Stimulated activated CD8-positive, alpha-beta memory T cell treated with anti-CD3 and anti-CD28 coated beads, Interleukin-7, amount 100 ng/mL, for 1 hour (primary cell): ENCODE measurements around the gene PHF12.
"Not testable (repeated sequence)": the region's sequence is repeated elsewhere in the genome, so short reads cannot be mapped to it uniquely, and the experiment has no call there.

Experiments used
- DNase-seq, 2 donors: peaks; one replicate each; pipeline ENCODE4 v3.0.0-alpha.2; 2020; ENCODE audit warnings: low read depth in 2 of 2

Gene PHF12

DNA sequence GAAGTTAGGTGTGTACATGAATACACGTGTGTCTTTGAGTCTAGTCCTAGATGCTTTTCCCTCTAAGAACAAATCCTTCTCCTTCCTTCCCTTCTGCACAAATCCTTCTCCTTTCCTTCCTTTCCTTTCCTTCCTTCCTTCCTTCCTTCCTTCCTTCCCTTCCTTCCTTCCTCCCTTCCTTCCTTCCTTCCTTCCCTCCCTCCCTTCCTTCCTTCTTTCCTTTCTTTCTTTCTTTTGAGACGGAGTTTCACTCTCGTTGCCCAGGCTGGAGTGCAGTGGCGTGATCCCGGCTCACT is 47.8 kb downstream of the PHF12 start:
- not testable (repeated sequence) for DNase-seq

DNA sequence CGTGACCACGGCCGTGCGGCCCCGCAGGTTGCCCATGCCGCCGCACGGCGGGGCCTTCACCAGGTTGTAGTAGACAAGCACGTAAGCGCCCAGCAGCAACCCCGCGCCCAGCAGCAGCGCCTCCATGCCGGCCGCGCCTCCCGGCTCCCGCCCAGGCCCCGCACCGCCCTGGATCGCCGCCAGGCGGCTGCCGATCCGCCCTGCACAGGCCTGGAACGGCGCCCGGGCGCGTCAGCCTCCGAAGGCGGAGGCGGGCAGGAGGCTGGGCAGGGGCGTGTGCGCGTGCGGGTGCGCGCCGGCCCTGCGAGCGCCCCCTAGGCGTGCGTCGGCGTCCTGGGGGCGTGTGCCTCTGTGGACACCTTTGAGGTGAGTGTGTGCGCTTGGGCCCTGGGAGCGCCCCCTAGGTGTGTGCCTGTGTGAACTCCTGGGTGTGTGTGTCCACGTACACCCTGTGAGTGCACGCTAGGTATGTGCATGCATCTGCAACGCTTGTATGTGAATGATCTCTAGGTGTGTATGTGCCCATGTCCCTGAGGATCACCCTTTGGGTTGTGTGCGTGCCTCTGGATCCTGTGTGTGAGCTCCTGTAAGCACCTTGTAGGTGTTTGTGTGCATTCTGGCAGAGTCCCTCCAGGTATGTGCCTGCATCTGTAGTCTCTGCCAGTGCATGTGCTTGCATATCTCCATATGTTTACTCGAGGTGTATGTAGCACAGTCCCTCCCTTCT is 48.3 kb downstream of the PHF12 start, which contains the start of gene DHRS13:
TSS of gene DHRS13 (minus strand) at position 261 of the 727 bp plus-strand sequence. CDS start at position 126, 135 bp downstream.
- DNase-seq = peak; percentile 82 to 84

GRCh38 chr17:28901866-28902818 is 49.2 kb downstream of the PHF12 start:
- DNase-seq = no peak

- no peak for DNase-seq
Observed at GRCh38 chr17:28900986-28901726, 50.2 kb downstream of the PHF12 start.

GRCh38 chr17:28899212-28899815 is 52.0 kb downstream of the PHF12 start:
- DNase-seq = no peak

- no peak for DNase-seq
Observed at GRCh38 chr17:28898527-28898955, 52.8 kb downstream of the PHF12 start.

DNA sequence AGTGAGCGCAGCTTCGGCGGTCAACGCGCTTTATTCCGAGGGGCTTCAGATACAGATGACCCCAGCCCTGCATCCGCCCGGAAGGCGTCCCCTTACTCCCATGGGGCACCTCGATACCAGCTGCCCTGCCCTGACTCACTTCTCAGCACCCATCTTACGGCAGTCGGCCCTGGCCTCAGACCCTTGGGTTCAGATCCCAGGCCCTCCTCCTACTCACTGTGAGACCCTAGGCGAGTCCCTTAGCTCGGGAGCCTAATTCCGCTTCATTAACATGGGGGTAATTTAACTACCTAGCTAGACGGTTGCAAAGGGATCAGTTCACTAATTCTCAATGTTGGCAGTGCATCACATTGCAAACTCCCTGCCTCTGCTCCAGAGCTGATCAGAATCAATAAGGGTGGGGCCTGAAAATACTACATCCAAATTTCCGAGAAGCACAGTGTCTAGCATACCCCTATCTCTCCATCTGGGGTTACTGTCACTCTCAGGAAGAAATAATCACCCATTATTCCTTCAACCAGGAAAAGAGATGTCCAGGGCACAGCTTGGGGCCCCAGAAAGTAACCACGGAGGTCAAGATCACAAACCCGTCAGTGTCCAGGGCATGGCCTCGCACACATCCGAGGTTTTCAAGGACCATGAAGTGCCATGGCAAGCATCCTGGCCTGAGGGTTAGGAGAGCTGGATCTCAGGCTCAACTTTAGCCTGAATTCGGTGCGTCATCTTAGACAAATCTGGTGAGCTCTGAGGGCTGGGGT is 53.4 kb downstream of the PHF12 start:
- peak in 1 of 2 donors; percentile 8 for DNase-seq

DNA sequence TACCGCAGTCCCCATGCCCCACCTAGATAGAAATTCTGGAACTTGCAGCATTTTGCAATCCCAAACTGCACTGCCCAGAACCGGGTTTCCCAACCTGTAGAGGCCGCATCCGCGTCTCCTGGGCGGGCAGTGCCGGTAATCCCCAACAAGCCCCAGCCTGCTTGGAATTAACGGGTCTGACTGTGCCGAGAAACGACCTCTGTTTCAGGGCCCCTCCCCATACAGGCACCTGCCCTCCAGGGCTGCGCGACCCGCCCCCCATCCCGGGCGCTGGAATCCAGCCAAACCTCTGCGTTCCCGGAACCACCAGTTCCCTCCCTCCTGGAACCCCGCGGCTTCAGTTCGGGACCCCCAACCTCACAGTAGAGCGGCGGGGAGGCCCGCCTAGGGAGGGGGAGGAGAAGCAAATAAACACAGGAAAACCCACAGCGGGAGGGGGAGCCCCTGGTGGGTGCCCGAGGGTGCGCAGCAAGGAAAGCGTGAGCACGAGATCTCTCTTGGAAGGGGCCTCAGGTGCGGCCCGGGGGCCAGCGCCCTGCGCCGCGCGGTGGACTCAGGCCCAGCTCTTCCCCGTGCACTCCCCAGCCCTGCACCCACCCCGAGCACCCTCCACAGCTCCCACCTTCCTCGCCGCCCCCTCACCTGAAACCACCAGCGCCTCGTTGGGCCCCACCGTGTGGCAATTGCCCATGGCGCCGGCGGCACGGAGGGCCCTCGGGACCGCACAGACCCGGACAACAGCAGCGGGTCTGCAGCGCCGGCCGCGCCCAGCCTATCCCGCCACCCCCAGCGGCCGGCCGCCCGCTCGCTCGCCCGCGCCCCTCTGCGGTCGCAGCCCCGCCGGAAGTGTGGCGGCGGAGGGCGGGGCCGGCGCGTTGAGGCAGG is 54.2 kb downstream of the PHF12 start, which contains the start of gene FLOT2:
TSS of gene FLOT2 (minus strand) at position 850 of the 885 bp plus-strand sequence. CDS start at position 691, 159 bp downstream.
- DNase-seq = peak; percentile 26 to 39

GRCh38 chr17:28896491-28896883 is 54.8 kb downstream of the PHF12 start:
- no peak for DNase-seq

- no peak for DNase-seq
Observed at GRCh38 chr17:28895794-28896447, 55.4 kb downstream of the PHF12 start.

- DNase-seq = not testable (repeated sequence)
Observed at GRCh38 chr17:28893248-28894183, 57.8 kb downstream of the PHF12 start.

DNA sequence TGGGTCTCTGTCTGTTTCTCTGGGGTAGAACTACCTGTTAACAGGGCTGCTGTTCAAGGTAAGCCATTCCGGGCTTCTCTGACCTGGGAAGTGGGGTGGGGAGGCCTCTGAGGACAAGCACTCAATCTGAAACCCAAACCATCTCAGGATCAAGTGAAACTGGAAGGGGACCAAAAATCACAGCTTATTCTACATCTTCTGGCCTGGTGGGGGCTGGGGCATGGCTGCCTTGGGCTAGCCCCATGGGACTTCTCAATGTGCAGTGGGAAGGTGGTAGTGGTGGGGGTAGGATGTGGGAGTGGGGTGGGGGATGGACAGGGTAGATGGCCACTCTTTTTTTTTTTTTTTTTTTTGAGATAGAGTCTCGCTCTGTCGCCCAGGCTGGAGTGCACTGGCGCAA is 59.3 kb downstream of the PHF12 start:
- no peak for DNase-seq

DNA sequence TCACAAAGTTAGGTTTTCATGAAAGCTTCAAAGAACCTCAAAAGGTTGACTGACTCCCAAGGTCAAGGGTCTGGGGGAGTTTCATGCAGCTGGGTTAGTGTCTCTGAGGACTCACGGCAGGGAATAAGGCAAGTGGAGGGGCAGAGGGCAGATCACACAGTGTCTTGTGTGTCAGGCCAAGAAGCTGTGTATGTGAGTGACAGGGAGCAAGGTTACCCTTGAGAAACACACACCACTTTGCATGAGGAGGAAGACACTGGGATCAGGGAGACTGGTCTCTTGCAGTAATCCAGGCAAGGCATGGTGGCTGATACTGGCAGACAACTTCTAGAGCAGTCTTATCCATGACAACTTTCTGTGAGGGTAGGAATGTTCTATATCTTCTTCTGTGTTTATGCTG is 60.1 kb downstream of the PHF12 start:
- DNase-seq = no peak

- no peak for DNase-seq
Observed at GRCh38 chr17:28889996-28890395, 61.3 kb downstream of the PHF12 start.

- DNase-seq = no peak
Observed at GRCh38 chr17:28888832-28889231, 62.5 kb downstream of the PHF12 start.

GRCh38 chr17:28887871-28888471 is 63.3 kb downstream of the PHF12 start:
- no peak for DNase-seq

GRCh38 chr17:28885951-28886350 is 65.4 kb downstream of the PHF12 start:
- DNase-seq = no peak

DNA sequence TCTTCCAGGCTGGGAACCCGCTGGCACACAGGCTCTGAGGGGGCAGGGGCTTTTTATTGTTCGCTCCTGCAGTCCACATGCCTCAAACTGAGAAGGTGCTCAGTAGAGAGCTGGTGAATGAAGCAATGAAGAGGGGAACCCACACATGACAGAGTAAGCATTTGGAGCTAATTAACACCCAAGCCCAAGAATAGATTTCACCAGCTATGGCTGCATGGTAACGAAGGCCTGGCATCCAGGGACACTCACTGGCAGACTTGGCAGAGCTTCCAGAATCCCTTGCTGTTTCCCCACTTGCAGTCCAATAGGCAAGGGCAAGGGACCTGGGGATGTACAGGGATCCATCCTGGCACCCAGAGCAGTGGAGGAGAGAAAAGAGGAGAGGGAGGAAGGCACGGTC is 66.0 kb downstream of the PHF12 start:
- DNase-seq = no peak
